SKM-1 treated with dmso at 0.1 percent for 144 hours (cell line): ENCODE results near the gene FLT3LG.
"Not testable (repeated sequence)": the region's sequence is repeated elsewhere in the genome, so short reads cannot be mapped to it uniquely, and the experiment has no call there.

ENCODE experiments used
- DNase-seq: peaks from one replicate; lab custom pipeline; 2025; ENCODE audit not compliant: unreplicated experiment; lab: John Stamatoyannopoulos, UW

FLT3LG gene

DNA sequence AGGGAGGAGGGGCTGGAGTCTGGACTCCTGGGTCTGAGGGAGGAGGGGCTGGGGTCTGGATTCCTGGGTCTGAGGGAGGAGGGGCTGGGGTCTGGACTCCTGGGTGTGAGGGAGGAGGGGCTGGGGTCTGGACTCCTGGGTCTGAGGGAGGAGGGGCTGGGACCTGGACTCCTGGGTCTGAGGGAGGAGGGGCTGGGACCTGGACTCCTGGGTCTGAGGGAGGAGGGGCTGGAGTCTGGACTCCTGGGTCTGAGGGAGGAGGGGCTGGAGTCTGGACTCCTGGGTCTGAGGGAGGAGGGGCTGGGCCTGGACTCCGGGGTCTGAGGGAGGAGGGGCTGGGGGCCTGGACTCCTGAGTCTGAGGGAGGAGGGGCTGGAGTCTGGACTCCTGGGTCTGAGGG, 12.9 kb upstream of the FLT3LG start:
- DNase-seq: not testable (repeated sequence)

DNA sequence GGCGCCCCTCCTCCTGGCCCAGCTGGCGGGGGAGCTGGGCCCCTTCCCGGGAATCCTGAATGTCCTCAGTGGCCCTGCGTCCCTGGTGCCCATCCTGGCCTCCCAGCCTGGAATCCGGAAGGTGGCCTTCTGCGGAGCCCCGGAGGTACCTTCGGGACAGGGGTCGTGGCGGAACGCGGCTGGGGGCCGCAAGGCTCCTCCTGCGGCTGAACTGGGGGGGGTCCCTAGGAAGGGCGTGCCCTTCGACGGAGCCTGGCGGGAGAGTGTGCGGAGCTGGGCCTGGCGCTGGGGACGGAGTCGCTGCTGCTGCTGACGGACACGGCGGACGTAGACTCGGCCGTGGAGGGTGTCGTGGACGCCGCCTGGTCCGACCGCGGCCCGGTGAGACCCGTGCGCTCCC, 12.4 kb upstream of the FLT3LG start:
- DNase-seq: no peak

DNA sequence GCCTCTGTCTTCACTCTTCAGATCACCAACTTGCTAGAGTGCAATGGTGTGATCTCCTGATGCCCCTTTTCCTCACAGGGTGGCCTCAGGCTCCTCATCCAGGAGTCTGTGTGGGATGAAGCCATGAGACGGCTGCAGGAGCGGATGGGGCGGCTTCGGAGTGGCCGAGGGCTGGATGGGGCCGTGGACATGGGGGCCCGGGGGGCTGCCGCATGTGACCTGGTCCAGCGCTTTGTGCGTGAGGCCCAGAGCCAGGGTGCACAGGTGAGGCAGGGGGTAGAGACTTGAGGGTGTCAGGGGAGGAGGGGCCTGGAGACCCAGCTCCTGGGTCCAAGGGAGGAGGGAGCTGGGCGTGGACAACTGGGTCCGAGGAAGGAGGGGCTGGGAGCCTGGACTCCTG, 11.5 kb upstream of the FLT3LG start:
- DNase-seq: no peak

DNA sequence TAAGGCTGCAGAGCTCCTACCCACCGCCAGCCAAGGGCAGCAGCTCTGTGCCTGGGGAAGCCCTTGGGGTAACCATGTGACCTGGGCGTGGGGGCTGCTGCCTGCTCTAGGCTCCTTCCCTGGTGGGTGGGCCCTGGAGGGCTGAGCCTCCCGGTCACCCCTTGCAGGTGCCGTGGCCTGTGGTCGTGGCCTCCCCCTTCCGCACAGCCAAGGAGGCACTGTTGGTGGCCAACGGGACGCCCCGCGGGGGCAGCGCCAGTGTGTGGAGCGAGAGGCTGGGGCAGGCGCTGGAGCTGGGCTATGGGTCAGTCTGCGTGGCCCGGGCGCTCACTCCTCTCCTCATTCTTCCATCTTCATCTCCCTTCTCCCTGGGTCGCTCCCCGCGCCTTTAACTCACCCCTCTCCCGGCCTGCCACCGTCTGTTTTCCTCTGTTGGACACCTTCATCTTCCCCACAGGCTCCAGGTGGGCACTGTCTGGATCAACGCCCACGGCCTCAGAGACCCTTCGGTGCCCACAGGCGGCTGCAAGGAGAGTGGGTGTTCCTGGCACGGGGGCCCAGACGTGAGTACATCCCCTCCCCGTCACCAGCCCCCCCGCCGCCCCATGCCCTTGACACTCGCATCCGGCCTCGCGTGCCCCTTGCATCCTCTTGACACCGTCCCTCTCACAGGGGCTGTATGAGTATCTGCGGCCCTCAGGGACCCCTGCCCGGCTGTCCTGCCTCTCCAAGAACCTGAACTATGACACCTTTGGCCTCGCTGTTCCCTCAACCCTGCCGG, 9.9 kb upstream of the FLT3LG start:
- DNase-seq: no peak

DNA sequence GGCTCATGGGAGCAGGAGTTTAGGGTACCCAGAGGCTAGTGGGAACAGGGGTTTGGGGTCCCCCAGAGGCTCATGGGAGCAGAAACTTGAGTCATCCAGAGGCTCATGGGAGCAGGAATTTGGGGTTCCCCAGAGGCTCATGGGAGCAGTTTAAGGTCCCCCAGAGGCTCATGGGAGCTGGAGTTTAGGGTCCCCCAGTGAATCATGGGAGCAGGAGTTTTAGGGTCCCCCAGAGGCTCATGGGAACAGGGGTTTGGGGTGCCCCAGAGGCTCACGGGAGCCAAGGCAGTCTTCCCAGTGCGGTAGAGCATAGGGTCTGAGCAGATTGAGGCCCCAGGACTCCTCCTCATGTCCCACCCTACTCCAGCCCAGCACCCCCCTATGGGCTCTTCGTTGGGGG, 8.6 kb upstream of the FLT3LG start:
- DNase-seq: no peak

DNA sequence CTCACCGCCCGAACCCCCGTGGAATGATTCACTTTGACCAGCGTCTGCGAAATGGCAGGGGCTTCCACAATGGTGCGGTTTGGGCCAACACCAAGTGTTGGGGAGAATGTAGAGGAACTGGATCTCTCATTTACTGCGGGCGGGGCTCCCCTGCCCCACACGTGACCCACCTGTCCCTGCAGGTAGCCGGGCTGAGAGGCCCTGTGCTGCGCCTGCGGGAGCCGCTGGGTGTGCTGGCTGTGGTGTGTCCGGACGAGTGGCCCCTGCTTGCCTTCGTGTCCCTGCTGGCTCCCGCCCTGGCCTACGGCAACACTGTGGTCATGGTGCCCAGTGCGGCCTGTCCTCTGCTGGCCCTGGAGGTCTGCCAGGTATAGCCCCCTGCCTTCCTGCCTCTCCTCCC, 5.8 kb upstream of the FLT3LG start:
- DNase-seq: no peak

DNA sequence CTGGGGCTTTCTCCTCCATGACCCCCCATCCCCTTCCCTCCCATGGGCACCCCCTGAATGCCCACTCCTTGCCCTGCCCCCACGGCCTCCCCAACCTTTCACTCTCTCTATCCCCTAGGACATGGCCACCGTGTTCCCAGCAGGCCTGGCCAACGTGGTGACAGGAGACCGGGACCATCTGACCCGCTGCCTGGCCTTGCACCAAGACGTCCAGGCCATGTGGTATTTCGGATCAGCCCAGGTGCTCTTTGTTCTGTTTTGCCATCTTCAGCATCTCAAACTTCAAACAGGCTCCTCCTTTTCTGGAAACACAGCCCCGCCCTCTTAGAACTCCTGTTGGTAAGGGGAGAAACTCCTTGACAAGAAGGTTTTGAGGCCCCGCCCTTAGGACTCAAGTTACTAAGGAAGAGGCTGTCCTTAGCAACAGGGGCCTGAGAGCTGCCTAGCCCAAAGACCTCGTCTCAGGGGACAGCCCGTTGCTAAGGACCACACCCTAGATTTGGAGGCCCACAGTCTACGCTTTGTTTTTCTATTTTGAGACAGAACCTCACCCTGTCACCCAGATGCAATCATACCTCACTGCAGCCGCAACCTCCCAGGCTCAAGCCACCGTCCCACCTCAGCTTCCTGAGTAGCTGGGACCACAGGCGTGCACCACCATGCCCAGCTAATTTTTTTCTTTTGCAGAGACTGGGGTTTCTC, 5.1 kb upstream of the FLT3LG start:
- peak; percentile 69 for DNase-seq

DNA sequence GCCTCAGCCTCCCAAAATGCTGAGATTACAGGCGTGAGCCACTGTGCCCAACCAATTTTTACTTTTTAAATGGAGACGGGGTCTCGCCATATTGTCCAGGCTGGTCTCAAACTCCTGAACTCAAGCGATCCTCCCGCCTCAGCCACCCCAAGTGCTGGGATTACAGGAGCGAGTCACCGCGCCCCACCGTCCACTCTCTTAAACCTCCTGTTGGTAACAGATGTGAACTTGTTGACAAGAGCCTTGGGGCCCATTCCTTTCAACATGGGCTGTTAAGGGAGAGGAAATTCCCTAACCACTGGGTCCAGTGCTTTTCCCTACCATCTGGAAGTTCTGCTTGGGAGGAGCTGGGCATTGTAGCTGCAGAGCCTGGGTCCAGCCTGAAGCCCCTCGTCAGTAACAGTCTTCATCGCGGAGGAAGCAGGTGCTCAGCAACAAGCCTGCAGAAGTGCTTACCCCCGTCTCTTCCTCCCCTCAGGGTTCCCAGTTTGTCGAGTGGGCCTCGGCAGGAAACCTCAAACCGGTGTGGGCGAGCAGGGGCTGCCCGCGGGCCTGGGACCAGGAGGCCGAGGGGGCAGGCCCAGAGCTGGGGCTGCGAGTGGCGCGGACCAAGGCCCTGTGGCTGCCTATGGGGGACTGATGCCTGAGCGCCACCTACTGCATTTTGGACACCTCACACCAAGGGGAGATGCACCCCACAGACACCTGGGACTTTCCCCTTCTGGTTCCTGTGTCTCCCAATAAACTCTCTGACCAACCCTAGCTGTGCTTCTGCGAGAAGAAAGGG, 4.0 kb upstream of the FLT3LG start:
- DNase-seq: peak; percentile 20

DNA sequence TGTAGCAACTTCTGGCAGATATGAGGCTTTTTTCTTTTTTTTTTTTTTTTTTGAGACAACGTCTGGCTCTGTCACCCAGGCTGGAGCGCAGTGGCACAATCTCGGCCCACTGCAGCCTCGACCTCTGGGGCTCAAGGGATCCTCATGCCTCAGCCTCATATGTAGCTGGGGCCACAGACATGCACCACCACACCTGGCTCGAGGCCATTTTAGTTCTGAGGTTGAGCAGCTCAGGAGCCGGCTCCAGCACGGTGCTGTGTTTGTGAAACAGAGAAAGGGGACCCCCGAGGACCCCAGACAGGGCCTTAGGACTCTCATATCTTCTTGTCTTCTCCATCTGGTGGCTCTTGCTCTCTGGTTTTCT, 3.4 kb upstream of the FLT3LG start:
- DNase-seq: no peak

DNA sequence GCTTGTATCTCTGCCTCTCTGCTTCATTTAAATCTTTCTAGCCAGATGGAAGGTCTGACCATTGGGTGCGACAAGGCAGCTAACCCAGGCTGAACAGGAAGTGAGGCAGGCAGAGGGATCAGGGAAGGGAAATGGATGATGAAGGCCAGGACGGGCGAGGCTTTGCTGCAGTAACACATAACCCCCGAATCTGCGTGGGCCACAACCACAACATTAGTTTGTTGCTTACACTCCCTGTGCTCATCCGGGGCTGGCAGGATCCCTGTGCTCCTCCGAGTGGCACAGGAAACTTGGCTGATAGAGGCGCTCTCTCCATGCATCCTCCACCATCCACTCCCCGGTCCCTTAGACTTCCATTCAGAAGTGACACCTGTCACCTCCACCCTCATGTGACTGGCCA, 1.1 kb upstream of the FLT3LG start:
- DNase-seq: no peak

DNA sequence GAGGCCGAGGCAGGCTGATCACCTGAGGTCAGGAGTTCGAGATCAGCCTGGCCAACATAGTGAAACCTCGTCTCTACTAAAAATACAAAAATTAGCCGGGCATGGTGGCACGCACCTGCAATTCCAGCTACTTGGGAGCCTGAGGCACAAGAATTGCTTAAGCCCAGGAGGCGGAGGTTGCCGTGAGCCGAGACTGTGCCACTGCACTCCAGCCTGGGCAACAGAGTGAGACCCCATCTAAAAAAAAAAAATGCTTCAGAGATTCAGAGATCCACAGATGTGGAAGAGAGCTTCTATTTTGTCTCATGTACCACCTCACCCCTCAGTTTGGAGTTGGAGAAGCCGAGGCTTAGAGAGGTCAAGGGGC, 531 bp upstream of the FLT3LG start:
- not testable (repeated sequence) for DNase-seq

DNA sequence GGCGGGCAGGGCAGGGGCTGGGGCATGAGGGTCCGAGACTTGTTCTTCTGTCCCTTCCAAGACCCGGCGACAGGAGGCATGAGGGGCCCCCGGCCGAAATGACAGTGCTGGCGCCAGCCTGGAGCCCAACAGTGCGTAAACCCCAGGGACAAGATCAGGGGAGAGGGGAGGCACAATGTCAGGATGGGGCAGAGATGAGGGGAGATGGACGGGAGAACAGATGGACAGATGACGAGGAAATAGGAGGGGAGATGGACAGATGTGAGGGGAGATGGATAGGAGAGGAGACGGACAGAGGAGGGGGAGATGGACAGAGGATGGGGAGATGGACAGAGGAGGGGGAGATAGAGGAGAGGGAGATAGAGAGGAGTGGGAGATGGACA, 518 bp downstream of the FLT3LG start:
- DNase-seq: no peak

DNA sequence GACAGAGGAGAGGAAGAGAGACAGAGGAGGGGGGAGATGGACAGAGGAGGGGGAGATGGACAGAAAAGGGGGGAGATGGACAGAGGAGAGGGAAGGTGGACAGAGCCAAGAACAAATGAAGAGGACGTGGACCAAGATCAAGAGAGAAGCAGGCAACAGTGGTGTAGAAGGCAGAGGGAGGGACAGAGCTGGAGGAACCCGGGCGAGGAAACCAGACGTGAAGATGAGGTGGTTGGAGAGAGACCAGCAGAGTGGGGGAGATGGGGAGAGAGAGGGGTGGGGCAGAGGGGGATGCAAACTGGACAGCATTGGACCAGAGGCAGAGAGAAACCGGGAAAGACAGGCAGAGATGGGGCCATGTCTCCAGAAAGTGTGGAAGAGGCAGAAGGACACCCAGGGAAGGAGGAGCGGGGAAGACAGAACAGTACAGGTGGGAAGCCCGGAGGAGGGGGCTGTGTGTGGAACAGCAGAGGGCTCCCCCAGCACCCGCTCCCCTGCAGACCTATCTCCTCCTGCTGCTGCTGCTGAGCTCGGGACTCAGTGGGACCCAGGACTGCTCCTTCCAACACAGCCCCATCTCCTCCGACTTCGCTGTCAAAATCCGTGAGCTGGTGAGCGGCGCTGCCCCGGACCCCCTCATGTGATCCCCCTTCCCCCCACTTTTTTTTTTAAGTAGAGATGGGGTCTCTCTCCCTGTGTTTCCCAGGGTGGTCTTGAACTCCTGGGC, 1.3 kb downstream of the FLT3LG start:
- DNase-seq: no peak

DNA sequence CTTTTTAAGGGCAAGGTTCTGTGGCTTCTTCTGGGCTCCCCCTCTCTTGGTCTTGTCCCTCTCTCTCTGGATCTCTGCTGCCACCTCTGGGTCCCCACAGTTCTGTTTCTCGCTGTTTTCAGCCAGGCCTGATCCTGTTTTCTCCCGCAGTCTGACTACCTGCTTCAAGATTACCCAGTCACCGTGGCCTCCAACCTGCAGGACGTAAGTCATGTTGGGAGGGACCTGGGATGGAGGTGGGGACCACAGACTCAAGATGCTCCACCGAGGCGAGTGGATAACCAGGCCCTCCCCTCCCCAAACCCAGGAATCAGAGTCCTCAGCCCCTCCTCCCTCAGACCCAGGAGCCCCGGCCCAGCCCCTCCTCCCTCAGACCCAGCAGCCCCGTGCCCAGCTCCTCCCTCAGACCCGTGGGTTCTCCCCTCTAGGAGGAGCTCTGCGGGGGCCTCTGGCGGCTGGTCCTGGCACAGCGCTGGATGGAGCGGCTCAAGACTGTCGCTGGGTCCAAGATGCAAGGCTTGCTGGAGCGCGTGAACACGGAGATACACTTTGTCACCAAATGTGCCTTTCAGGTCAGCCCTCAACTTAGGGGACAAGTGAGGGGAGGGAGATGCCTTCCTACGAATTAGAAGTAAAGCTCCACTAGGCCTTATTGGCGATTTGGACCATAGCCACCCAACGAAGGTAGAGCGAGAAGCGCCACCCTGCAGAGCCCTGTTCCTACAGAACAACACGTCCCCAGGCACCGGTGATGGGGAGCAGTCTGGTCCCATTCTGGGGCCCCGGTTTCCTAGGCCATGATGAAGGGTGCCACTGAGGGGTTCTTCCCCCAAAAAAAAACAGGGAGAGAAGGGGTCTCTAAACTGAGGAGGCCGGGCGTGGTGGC, 2.2 kb downstream of the FLT3LG start:
- no peak for DNase-seq

DNA sequence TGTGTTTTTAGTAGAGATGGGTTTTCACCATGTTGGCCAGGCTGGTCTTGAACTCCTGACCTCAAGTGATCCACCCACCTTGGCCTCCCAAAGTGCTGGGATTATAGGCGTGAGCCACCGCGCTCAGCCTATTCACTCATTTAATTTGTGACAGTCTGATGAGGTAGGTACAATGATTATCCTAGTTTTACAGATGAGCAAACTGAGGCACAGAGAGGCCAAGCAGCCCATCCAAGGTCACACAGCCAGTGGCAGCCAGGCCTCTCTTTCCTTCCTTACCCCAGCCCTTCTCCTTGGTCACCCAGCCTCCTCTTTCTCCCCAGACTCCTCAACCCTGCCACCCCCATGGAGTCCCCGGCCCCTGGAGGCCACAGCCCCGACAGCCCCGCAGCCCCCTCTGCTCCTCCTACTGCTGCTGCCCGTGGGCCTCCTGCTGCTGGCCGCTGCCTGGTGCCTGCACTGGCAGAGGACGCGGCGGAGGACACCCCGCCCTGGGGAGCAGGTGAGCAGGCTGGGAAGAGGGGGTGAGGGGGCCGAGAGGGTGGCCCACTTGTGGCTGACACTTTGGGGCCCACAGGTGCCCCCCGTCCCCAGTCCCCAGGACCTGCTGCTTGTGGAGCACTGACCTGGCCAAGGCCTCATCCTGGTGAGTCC, 6.1 kb downstream of the FLT3LG start:
- DNase-seq: no peak

DNA sequence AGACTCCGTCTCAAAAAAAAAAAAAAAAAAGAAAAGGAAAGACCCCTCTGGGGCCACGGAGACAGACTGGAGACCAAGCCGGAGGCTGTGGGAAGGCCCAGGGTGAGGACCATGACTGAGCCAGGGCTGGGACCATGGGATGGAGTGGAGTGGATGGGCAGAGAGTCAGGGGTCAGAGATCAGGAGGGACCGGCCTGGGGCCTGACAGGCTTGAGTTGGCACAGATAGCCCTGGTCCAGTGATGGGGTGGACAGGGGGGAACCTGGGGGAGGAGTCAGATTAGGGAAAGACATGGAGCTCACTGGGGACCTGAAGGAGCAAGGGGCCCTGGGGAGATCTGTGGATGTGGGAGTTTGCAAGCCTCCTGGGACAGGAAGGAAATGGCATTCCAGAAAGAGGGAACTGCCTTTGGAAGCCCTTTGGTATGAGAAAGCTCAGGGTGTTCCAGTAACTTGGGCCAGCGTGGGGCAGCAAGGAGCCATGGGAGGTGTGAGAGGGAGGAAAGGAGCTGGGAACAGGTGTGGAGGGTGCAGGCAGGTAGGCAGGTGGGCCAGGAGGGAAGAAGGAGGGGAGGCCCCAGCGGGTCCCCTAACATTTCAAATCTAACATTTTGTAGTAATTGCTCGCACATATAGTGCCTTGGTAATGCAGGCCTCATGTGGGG, 7.1 kb downstream of the FLT3LG start:
- DNase-seq: no peak

DNA sequence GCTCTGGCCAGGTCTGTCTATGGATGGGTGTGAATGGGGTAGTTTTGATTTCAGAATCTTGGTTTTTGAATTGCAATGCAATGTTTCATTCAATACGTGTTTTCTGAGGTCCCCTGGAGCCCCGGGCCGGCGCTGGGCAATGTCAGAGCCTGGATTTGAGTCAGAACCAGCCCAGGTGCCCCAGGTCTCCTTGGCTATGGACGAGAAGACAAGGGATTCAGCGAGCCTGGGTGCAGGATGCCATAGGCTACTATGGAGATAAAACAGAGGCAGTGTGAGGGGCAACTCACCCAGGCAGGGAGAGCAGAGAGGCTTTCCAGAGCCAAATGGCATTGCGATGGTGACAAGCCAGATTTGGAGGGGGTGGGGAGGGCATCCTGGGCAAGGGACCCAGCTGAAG, 12.2 kb downstream of the FLT3LG start:
- DNase-seq: no peak

DNA sequence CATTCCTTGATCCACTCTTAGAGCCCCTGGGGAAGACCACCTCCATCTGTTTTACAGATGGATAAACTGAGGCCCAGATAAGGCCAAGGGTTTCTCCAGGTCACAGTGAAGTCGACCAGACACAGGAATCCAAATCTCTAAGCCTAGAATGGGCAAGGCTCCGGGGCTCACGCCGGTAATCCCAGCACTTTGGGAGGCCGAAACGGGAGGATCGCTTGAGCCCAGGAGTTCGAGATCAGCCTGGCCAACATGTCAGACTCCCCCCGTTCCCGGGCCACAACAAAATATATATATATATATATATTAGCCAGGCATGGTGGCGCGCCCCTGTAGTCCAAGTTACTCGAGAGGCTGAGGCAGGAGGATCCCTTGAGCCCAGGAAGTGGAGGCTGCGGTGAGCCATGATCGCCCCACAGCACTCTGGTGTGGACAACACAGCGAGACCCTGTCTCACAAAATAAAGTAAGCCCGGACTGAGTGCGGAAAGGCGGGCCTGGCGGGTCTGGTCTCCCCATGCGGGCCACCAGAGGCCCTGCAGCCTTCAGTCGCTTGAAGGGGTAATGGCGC, 12.8 kb downstream of the FLT3LG start:
- DNase-seq: no peak
